Activated CD4-positive, alpha-beta T cell treated with anti-CD3 and anti-CD28 coated beads, Interleukin-2, amount 50 U/mL, for 4 hours (primary cell): ENCODE data around the gene PCDH19.

Source experiments
- DNase-seq, 2 experiments: peaks; one replicate each; pipeline ENCODE4 v3.0.0-alpha.2; 2020

Gene PCDH19

GRCh38 chrX:100405424-100405823 lies 4.6 kb downstream of the PCDH19 start:
- DNase-seq, result no peak

- no peak for DNase-seq
Observed at GRCh38 chrX:100404851-100405250, 5.2 kb downstream of the PCDH19 start.

- DNase-seq, result no peak
Observed at GRCh38 chrX:100395781-100396180, 14.3 kb downstream of the PCDH19 start.

GRCh38 chrX:100381619-100382018 lies 28.5 kb downstream of the PCDH19 start:
- DNase-seq, result no peak

GRCh38 chrX:100379388-100379986 lies 30.6 kb downstream of the PCDH19 start:
- no peak for DNase-seq

- no peak for DNase-seq
Observed at GRCh38 chrX:100377826-100378225, 32.2 kb downstream of the PCDH19 start.

GRCh38 chrX:100376576-100376975 lies 33.5 kb downstream of the PCDH19 start:
- DNase-seq, result no peak

- DNase-seq, result no peak
Observed at GRCh38 chrX:100373673-100374072, 36.4 kb downstream of the PCDH19 start.

- DNase-seq, result no peak
Observed at GRCh38 chrX:100368167-100368566, 41.9 kb downstream of the PCDH19 start.

GRCh38 chrX:100363896-100364295 lies 46.2 kb downstream of the PCDH19 start:
- no peak for DNase-seq

- no peak for DNase-seq
Observed at GRCh38 chrX:100358766-100359165, 51.3 kb downstream of the PCDH19 start.

GRCh38 chrX:100356351-100356896 lies 53.6 kb downstream of the PCDH19 start:
- DNase-seq, result no peak

- DNase-seq, result no peak
Observed at GRCh38 chrX:100355680-100356079, 54.4 kb downstream of the PCDH19 start.

- DNase-seq, result no peak
Observed at GRCh38 chrX:100353326-100353725, 56.7 kb downstream of the PCDH19 start.

GRCh38 chrX:100350704-100351489 lies 59.2 kb downstream of the PCDH19 start:
- no peak for DNase-seq

- no peak for DNase-seq
Observed at GRCh38 chrX:100349391-100349790, 60.7 kb downstream of the PCDH19 start.

- no peak for DNase-seq
Observed at GRCh38 chrX:100341142-100341510, 68.9 kb downstream of the PCDH19 start.

- DNase-seq, result no peak
Observed at GRCh38 chrX:100340491-100341141, 69.5 kb downstream of the PCDH19 start.

- DNase-seq, result no peak
Observed at GRCh38 chrX:100328351-100328750, 81.7 kb downstream of the PCDH19 start.

GRCh38 chrX:100319716-100320115 lies 90.4 kb downstream of the PCDH19 start:
- DNase-seq, result no peak

- DNase-seq, result no peak
Observed at GRCh38 chrX:100316987-100317386, 93.1 kb downstream of the PCDH19 start.

GRCh38 chrX:100315566-100315965 lies 94.5 kb downstream of the PCDH19 start:
- no peak for DNase-seq

- no peak for DNase-seq
Observed at GRCh38 chrX:100299559-100299958, 110.5 kb downstream of the PCDH19 start.

GRCh38 chrX:100297728-100298127 lies 112.3 kb downstream of the PCDH19 start:
- DNase-seq, result no peak
